Activated CD8-positive, alpha-beta memory T cell treated with anti-CD3 and anti-CD28 coated beads, Interleukin-2, amount 50 U/mL, for 1 hour (primary cell): ENCODE data around the gene ENC1.

Experiments used
- DNase-seq: peaks from one replicate; pipeline ENCODE4 v3.0.0-alpha.2; 2020; ENCODE audit errors: extremely low read depth

Gene ENC1

DNA sequence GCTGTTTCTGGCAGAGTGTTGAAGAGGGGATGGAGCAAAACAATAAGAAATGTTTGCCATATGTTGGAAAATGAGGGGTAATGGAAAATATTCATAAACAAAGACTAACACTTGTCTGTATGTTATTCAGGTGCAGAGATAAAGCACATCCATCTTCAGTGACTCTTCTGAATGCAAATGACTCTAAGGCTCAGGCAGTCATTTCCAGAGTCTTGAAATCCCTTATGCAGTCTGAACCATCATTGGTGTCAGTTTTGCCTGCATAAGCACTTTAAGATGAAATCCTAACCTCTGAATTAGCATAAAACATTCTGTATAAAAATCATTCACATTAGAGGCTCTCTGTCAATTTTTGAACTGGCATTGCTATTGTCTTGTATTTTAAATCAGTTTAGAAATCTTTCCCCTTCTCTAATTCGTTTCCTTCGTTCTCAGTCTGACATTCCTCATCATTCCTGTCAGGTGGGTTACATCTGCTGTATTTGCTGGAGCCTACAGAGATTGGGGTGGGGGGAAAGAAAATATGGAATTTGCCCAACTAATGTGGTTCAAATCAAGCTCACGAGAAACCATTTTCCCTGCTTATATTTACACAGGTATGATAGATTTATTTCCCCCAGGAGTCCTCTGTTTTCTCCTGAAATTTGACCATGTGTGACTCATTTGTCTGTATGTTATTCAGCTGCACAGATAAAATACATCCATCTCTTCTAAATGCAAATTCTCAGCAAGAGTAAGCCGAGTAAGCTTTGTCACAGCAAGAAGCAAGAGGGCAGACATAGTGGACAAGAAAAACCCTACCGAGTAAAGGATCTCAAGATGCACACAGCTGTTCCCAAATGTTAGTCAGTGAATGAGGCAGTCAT lies 31.6 kb downstream of the ENC1 start:
- DNase-seq = no peak

GRCh38 chr5:74605759-74606158 lies 34.8 kb downstream of the ENC1 start:
- no peak for DNase-seq

GRCh38 chr5:74603376-74603775 lies 37.2 kb downstream of the ENC1 start:
- no peak for DNase-seq

- DNase-seq = no peak
Measured at GRCh38 chr5:74599148-74599547, 41.4 kb downstream of the ENC1 start.

GRCh38 chr5:74598731-74599130 lies 41.8 kb downstream of the ENC1 start:
- no peak for DNase-seq

- no peak for DNase-seq
Measured at GRCh38 chr5:74596927-74597326, 43.6 kb downstream of the ENC1 start.

DNA sequence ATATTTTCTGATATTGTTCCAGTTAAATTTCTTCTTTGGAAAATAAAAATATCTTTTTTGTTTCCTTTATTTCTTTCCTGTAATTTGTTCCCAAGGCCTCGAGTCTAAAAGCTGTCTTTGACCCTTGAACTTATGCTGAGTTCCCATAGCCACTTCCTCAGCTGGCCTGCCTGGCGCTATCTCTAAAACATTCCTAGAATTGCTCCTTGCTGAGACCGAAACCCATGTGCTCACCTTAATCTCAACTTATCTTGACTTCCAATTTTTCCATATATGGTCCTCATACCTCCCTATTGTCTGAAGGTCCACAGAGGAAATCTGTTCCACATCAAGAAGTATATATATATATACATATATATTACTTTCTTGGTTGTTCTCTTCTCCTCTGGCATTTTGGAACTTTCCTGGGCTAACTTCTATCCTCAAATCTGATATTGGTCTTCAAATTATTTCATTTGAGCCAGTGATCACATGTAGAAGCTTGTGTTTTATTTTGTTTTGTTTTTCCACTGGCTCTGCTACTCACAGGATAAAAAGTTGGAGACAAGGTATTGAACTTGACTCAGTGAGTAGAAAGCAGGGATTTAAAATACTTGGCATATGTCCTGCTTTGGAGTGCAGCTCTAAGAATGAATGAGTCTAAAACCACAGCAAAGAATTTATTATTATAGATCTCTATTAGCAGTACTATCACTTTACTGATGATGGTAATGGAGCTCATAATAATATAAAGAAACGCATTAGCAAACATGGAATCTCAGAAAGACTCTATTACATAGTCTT lies 45.2 kb downstream of the ENC1 start:
- DNase-seq = no peak

DNA sequence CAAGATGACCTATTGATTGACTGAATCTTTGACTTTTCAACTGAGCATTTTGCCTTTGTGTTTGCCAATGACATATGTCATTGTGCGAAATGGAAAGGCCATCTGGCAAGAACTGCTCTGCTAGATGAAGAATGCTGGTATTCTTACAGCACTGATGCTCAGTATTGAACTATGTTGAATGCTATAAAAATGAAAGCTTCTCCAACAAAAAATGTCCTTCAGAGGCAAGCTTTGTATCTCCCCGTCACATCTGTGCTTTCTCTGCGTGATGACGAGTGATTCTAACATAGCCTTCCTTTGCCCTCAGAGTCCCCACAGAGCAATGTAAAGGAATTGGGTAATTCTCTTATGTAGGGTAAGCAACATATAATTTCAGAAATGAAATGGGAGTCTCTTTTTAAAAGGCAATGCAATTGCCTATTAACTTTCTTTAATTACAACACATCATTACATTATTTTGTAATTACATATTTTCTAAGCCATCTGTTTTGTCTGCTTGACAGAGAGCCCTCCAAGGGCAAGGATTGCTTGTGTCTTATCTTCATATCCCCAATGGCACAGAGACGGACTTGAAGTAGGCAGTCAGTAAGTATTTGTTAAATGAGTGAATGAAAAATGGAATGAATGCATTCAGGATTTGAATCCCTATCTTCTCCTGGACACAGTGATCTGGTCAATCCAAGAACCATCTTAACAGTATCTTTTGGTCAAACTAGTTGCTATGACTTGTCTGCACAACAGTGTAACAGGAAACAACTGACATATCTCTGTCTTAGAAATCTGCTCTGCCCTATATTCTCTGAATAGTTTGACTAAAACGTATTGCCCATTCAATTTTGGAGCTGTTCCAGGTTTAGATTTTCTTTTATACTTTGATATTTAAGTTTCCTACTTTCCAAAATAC lies 46.1 kb downstream of the ENC1 start:
- DNase-seq = no peak

- DNase-seq = no peak
Measured at GRCh38 chr5:74589204-74590056, 51.1 kb downstream of the ENC1 start.

DNA sequence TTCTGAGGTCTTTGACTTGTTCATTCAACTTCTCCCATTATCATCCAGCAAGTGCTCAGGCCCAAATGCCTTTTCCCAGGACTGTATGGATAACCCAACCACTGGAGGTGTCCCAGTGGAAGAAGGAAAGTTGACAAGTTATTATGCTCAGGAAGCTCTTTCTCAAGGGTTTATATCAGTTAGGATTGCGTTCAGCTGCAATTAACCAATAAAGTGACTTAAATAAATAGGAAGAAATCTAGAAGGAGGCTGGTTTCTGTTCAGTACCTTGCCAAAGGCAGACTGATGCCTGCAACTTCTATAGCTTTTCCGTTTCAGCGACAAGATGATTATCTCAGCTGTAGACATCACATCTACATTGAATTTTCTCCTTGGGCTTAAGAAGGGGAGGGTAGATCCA lies 52.1 kb downstream of the ENC1 start:
- no peak for DNase-seq

DNA sequence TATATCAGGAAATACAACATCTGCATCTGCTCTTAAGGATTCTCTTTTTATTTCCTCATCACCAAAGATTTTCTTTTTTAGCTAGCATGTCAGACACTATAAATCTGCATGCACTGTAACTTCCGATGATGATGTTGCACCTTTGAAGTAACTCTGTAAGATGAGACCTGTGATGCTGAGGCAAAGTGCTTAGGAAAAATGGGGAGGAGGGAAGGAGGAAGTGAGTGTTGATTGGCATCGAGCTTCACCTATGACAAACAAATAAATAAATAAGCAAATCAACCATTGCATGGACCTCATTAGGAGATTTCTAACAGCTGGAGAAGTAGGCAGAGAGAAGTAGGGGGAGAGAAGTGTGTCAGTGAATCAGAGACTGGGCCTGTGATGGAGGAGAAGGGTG lies 52.6 kb downstream of the ENC1 start:
- DNase-seq = no peak

DNA sequence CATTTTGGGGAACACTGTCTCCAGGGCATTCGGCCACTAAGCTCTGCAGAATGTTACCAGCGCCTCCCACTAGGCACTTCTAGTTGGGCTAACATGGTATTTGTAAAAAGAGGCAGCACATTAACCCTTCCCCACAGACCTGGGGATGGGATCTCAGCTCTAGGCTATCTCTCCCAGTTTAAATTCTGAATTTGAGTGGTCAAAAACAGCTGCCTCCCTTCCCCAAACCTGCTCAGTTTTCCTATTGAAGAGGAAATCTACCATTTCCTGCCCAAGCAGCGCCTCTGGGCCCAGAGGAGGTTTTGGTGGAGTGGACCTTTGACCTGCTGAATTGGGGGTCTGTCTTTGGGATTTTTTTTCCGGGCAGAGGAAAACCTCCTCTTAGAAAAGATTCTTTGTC lies 53.2 kb downstream of the ENC1 start:
- DNase-seq = no peak

DNA sequence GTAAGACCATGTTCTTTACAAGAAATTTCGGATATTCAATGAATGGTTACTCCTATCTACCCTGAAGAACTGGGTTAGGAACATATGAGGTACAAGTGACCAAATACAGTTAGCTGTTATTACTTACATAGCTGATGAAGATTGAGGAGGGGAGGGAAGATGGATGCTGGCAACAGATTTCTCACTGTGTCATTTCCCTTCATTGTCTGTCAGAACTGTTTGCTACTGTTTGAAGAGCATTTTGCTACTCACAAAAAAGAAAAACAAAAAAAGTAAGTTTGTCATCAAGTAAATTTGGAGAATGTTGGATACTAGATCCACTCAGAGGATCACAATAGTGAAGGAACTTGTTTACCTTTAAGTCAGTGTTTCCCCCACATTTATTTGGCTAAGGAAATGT lies 53.7 kb downstream of the ENC1 start:
- no peak for DNase-seq

- DNase-seq = no peak
Measured at GRCh38 chr5:74582853-74583252, 57.7 kb downstream of the ENC1 start.

DNA sequence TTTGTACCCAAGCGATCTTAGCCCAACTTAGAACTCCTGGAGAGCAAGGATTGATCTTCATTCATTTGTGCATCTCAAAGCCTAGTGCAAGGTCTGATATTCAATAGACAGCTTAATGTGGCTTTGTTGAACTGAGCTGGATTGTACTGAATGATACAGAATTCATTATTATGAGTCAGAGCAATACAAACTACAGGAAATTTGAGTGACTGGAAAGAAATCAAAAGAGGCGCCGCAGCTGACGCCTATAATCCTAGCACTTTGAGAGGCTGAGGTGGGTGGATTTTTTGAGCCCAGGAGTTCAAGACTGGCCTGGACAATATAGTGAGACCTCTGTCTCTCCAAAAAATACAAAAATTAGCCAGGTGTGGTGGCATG lies 58.6 kb downstream of the ENC1 start:
- DNase-seq = no peak

DNA sequence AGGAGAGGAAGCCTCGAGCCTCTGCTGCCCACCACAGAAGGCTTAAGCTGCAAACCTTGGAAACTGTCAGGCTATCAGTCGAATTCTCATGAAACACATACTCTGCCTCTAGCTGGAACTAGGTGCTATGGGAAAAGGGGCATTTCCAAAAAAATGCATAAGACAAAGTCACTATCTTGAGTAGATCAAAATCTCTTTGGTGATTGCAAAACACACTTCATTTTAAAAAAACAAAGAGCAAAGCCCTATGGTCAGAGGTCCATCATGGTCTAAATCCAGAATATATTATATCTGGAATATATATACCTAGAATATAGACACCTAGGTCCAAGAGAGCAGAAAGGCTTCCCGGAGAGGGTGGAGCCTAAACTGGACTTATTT lies 59.8 kb downstream of the ENC1 start:
- no peak for DNase-seq

- no peak for DNase-seq
Measured at GRCh38 chr5:74579215-74579614, 61.3 kb downstream of the ENC1 start.

DNA sequence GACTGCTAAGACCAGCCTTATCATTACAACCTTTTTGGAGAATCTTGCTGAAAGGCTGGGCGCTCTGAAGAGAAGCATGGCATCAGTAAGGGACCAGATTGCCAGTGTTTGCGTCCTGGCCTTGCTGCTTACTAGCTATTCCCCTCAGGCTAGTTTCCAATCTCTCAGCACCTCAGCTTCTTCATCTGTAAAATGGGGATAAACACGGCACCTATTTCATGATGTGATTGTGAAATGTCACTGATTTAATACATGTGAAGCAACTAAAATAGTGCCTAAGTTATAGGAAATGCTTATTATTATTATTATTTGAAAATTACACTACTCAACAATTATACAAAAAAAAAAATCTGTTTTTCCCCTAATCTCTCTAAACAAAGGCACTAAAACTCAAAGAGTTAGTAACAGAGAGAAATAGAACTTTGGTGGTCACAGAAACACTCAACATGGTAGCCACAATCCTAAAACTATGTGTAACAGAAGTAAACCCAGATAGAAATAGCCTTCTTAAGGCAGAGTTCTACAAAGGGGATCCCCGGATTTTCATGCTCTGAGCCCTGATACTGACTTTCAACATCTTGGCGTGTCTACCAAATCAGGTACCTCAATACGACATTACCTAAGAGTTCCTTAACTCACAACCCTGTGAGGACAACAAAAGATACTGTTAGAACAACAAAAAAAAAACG lies 62.0 kb downstream of the ENC1 start:
- DNase-seq = no peak
